ES-I3 (cell line): ENCODE data around the gene SMURF2.
A peak's percentile ranks its signal among the peaks of the same experiment; 100 is the strongest.

Experiments used
- H3K36me3 ChIP-seq: 2 replicates; pipeline ENCODE4 v1.6.1; 2013; ENCODE audit warnings: mild to moderate bottlenecking, low read length, control low read depth, moderate library complexity; ENCODE audit not compliant: insufficient read depth
- H3K4me1 ChIP-seq: 2 replicates; pipeline ENCODE4 v1.6.1; 2013; ENCODE audit warnings: mild to moderate bottlenecking, control low read depth, low read length; ENCODE audit not compliant: insufficient read depth
- H3K9ac ChIP-seq: 2 replicates; pipeline ENCODE4 v1.6.1; 2013; ENCODE audit warnings: low read depth, mild to moderate bottlenecking, low read length, moderate library complexity
- H3K9me3 ChIP-seq: 2 replicates; pipeline ENCODE4 v1.6.1; 2013; ENCODE audit warnings: mild to moderate bottlenecking, low read length, moderate library complexity; ENCODE audit not compliant: control insufficient read depth, insufficient read depth

The SMURF2 gene

GRCh38 chr17:64661976-64662773, at the start of gene SMURF2:
TSS of gene SMURF2 (minus strand) at chr17:64662307. CDS start at chr17:64661880, 427 bp downstream.
- Histone ChIP-seq H3K4me1 (no peaks in the 10 kb centered on the region; the same call in 1 of the 2 replicates), H3K36me3 (no peaks in the 10 kb centered on the region), H3K9ac (peak within 1 kb of the TSS; percentile 78), H3K9me3 (no peaks in the 10 kb centered on the region)

- peaks cover 25% of the 10 kb centered on the region; the same call in 1 of the 2 replicates for H3K4me1 ChIP-seq
- no peaks in the 10 kb centered on the region for H3K36me3 ChIP-seq
- no peaks in the 10 kb centered on the region for H3K9me3 ChIP-seq
- H3K9ac ChIP-seq: no peak overlapping the region; the same call in 1 of the 2 replicates
Observed at GRCh38 chr17:64709481-64709880, 47.4 kb upstream of the SMURF2 start.

- no peak overlapping the region for H3K9ac ChIP-seq
- H3K9me3 ChIP-seq: no peaks in the 10 kb centered on the region
- H3K36me3 ChIP-seq: no peaks in the 10 kb centered on the region
- H3K4me1 ChIP-seq: peaks cover 25% of the 10 kb centered on the region; the same call in 1 of the 2 replicates
Observed at GRCh38 chr17:64707050-64707591, 45.0 kb upstream of the SMURF2 start.

GRCh38 chr17:64706224-64707049, 44.3 kb upstream of the SMURF2 start:
- H3K9me3 ChIP-seq: no peaks in the 10 kb centered on the region
- H3K4me1 ChIP-seq: peaks cover 25% of the 10 kb centered on the region; the same call in 1 of the 2 replicates
- H3K9ac ChIP-seq: no peak overlapping the region
- no peaks in the 10 kb centered on the region for H3K36me3 ChIP-seq

GRCh38 chr17:64702815-64703214, 40.7 kb upstream of the SMURF2 start:
- H3K9ac ChIP-seq: no peak overlapping the region
- H3K36me3 ChIP-seq: no peaks in the 10 kb centered on the region
- no peaks in the 10 kb centered on the region for H3K9me3 ChIP-seq
- H3K4me1 ChIP-seq: peaks cover 10% of the 10 kb centered on the region; the same call in 1 of the 2 replicates

- no peaks in the 10 kb centered on the region for H3K4me1 ChIP-seq
Observed at GRCh38 chr17:64698725-64699124, 36.6 kb upstream of the SMURF2 start.

GRCh38 chr17:64694207-64694606, 32.1 kb upstream of the SMURF2 start:
- Histone ChIP-seq H3K4me1 (no peaks in the 10 kb centered on the region), H3K36me3 (no peaks in the 10 kb centered on the region), H3K9me3 (no peaks in the 10 kb centered on the region), H3K9ac (no peak overlapping the region)

More at GRCh38 chr17:64698725-64699124, 36.6 kb upstream of the SMURF2 start:
- no peak overlapping the region for H3K9ac ChIP-seq
- no peaks in the 10 kb centered on the region for H3K36me3 ChIP-seq
- H3K9me3 ChIP-seq: no peaks in the 10 kb centered on the region

GRCh38 chr17:64692187-64692586, 30.1 kb upstream of the SMURF2 start:
- no peaks in the 10 kb centered on the region for H3K4me1 ChIP-seq
- H3K9ac ChIP-seq: no peak overlapping the region
- no peaks in the 10 kb centered on the region for H3K36me3 ChIP-seq
- H3K9me3 ChIP-seq: no peaks in the 10 kb centered on the region

GRCh38 chr17:64689106-64689505, 27.0 kb upstream of the SMURF2 start:
- H3K9ac ChIP-seq: no peak overlapping the region
- H3K36me3 ChIP-seq: no peaks in the 10 kb centered on the region
- no peaks in the 10 kb centered on the region for H3K9me3 ChIP-seq
- H3K4me1 ChIP-seq: peaks cover 3% of the 10 kb centered on the region; the same call in 1 of the 2 replicates

- H3K4me1 ChIP-seq: peaks cover 3% of the 10 kb centered on the region; the same call in 1 of the 2 replicates
- H3K9me3 ChIP-seq: no peaks in the 10 kb centered on the region
- no peaks in the 10 kb centered on the region for H3K36me3 ChIP-seq
- no peak overlapping the region for H3K9ac ChIP-seq
Observed at GRCh38 chr17:64688481-64688880, 26.4 kb upstream of the SMURF2 start.

- Histone ChIP-seq H3K36me3 (no peaks in the 10 kb centered on the region), H3K4me1 (peaks cover 3% of the 10 kb centered on the region; the same call in 1 of the 2 replicates), H3K9ac (no peak overlapping the region), H3K9me3 (no peaks in the 10 kb centered on the region)
Observed at GRCh38 chr17:64687961-64688360, 25.9 kb upstream of the SMURF2 start.

GRCh38 chr17:64687376-64687775, 25.3 kb upstream of the SMURF2 start:
- Histone ChIP-seq H3K9ac (no peak overlapping the region), H3K9me3 (no peaks in the 10 kb centered on the region), H3K4me1 (peaks cover 3% of the 10 kb centered on the region; the same call in 1 of the 2 replicates), H3K36me3 (no peaks in the 10 kb centered on the region)

- Histone ChIP-seq H3K36me3 (no peaks in the 10 kb centered on the region), H3K4me1 (peaks cover 7% of the 10 kb centered on the region; the same call in 1 of the 2 replicates), H3K9me3 (no peaks in the 10 kb centered on the region), H3K9ac (no peak overlapping the region)
Observed at GRCh38 chr17:64686705-64687104, 24.6 kb upstream of the SMURF2 start.

- H3K9me3 ChIP-seq: no peaks in the 10 kb centered on the region
- H3K36me3 ChIP-seq: no peaks in the 10 kb centered on the region
- no peak overlapping the region for H3K9ac ChIP-seq
- H3K4me1 ChIP-seq: peaks cover 7% of the 10 kb centered on the region; the same call in 1 of the 2 replicates
Observed at GRCh38 chr17:64685705-64686104, 23.6 kb upstream of the SMURF2 start.
